Sigmoid colon (tissue), 7 donors: ENCODE results near the gene SAMD4A. TPM values are rescaled to one million over a fixed set of nuclear protein-coding genes. Genes with fewer than 3 reads are reported as not detected.

Source experiments
- DNase-seq: peaks from one replicate; pipeline ENCODE4 v3.0.0-alpha.2; 2019
- H3K27ac ChIP-seq, 4 donors: fragments of 200-600 bp; sonication (generic); one replicate each; pipeline ENCODE4 v1.5.1; 2016 to 2019; ENCODE audit warnings: mild to moderate bottlenecking in 1 of 4
- H3K27me3 ChIP-seq, 3 donors: fragments of 200-600 bp; sonication (generic); one replicate each; pipeline ENCODE4 v1.5.1; 2019; ENCODE audit warnings: mild to moderate bottlenecking in 1 of 3
- H3K36me3 ChIP-seq, 4 donors: fragments of 200-600 bp; sonication (generic); one replicate each; pipeline ENCODE4 v1.5.1; 2016 to 2019
- H3K4me1 ChIP-seq, 4 donors: fragments of 200-600 bp; sonication (generic); one replicate each; pipeline ENCODE4 v1.5.1; 2017 to 2019
- H3K4me3 ChIP-seq, 4 donors: fragments of 200-600 bp; sonication (generic); one replicate each; pipeline ENCODE4 v1.5.1; 2017 to 2019; ENCODE audit warnings: mild to moderate bottlenecking in 2 of 4, moderate library complexity in 1 of 4
- H3K9me3 ChIP-seq, 4 donors: fragments of 200-600 bp in 3 of 4; sonication (generic) in 3 of 4; one replicate each; pipeline versions ENCODE4 v1.5.1 to v1.6.1; 2013 to 2019
- CTCF ChIP-seq, 4 experiments: fragments of 450-650 bp in 3 of 4; fragments of 200-600 bp in 1 of 4; IDR thresholded peaks; one replicate each; pipeline ENCODE4 v1.5.1; 2016 to 2019; ENCODE audit warnings: antibody characterized with exemption in 4 of 4, mild to moderate bottlenecking in 3 of 4, moderate library complexity in 2 of 4
- EP300 ChIP-seq, 4 donors: sonication (generic); formaldehyde crosslinking; IDR thresholded peaks; one replicate each; pipeline ENCODE4 v1.6.1; 2017; ENCODE audit warnings: antibody characterized with exemption in 4 of 4
- POLR2A ChIP-seq, 2 donors: fragments of 450-650 bp; IDR thresholded peaks; one replicate each; pipeline ENCODE4 v1.6.1; 2016; ENCODE audit warnings: antibody characterized with exemption in 2 of 2, mild to moderate bottlenecking in 2 of 2, moderate library complexity in 2 of 2
- POLR2AphosphoS5 ChIP-seq, 4 donors: sonication (generic); formaldehyde crosslinking; IDR thresholded peaks; one replicate each; pipeline ENCODE4 v1.6.1; 2017; ENCODE audit warnings: antibody characterized with exemption in 4 of 4
- WGBS, 2 donors: extraction: QIAGEN DNeasy Blood & Tissue Kit; methylation state at CpG; one replicate each; pipeline ENCODE4 v1.1.7; 2013; 5-methylcytosine and 5-hydroxymethylcytosine counted together
- intact Hi-C: fragments of 100-400 bp; cut with DNase I; formaldehyde crosslinking; loops from one replicate; pipeline ENCODE4 v1.15.1; 2023
- polyA plus RNA-seq, 3 donors: library from polyadenylated mRNA; stranded (reverse); fragments of 200-250 nt; gene quantifications; one replicate each; pipeline ENCODE4 v1.2.3, GENCODE V29; 2013
- total RNA-seq, 4 donors: library from RNA; depleted of rRNA; stranded (reverse); fragments of >200 nt; gene quantifications; one replicate each; pipeline ENCODE4 v1.1.0, GENCODE V29; 2016
- donor health status: healthy with polysubstance abuse.
- donor health status: Bipolar disorder and iron deficiency.
- donor health status: healthy.

Gene SAMD4A
- total and polyA plus RNA-seq, 7 donors, result 4.2 to 135 (median 79.8) TPM

GRCh38 chr14:54785778-54786770 is 219.1 kb downstream of the SAMD4A start:
- 89 to 94% methylated on average over 5 of the region's 5 CpGs for whole genome bisulfite sequencing, 2 donors
- TF ChIP-seq POLR2A (IDR thresholded peaks at IDR 0.05) (no peak), POLR2AphosphoS5 (IDR thresholded peaks at IDR 0.05) (no peak), EP300 (IDR thresholded peaks at IDR 0.05) (no peak), CTCF (IDR thresholded peaks at IDR 0.05) (no peak)
- H3K4me1 ChIP-seq, result peaks cover 0 to 16% (median 8%) of the 10 kb centered on the region in 4 donors
- H3K36me3 ChIP-seq, result peaks cover 5 to 96% (median 48%) of the 10 kb centered on the region in 4 donors
- no peaks in the 10 kb centered on the region for H3K27me3 ChIP-seq
- H3K9me3 ChIP-seq, result no peaks in the 10 kb centered on the region
- no peak overlapping the region for H3K4me3 ChIP-seq
- no peak for DNase-seq
- H3K27ac ChIP-seq, result no peak overlapping the region
- intact Hi-C loops, result no loop called here

GRCh38 chr14:54786838-54787237 is 219.9 kb downstream of the SAMD4A start:
- Histone ChIP-seq H3K4me1 (peaks cover 0 to 16% (median 8%) of the 10 kb centered on the region in 4 donors), H3K9me3 (no peaks in the 10 kb centered on the region), H3K27ac (no peak overlapping the region), H3K27me3 (no peaks in the 10 kb centered on the region), H3K36me3 (peaks cover 5 to 93% (median 44%) of the 10 kb centered on the region in 4 donors), H3K4me3 (no peak overlapping the region)
- no peak for DNase-seq
- WGBS, 2 donors, result 62 to 69% methylated on average over 3 of the region's 3 CpGs
- intact Hi-C loops, result no loop called here
- TF ChIP-seq POLR2A (IDR thresholded peaks at IDR 0.05) (no peak), POLR2AphosphoS5 (IDR thresholded peaks at IDR 0.05) (no peak), CTCF (IDR thresholded peaks at IDR 0.05) (no peak), EP300 (IDR thresholded peaks at IDR 0.05) (no peak)

GRCh38 chr14:54787261-54787660 is 220.3 kb downstream of the SAMD4A start:
- WGBS, 2 donors, result 25 to 60% methylated on average over 1 of the region's 1 CpG
- Histone ChIP-seq H3K4me3 (no peak overlapping the region), H3K9me3 (no peaks in the 10 kb centered on the region), H3K27me3 (no peaks in the 10 kb centered on the region), H3K4me1 (peaks cover 0 to 16% (median 8%) of the 10 kb centered on the region in 4 donors), H3K27ac (no peak overlapping the region), H3K36me3 (peaks cover 5 to 93% (median 43%) of the 10 kb centered on the region in 4 donors)
- intact Hi-C loops, result no loop called here
- DNase-seq, result no peak
- TF ChIP-seq POLR2AphosphoS5 (IDR thresholded peaks at IDR 0.05), result no peak
- TF ChIP-seq POLR2A (IDR thresholded peaks at IDR 0.05), result no peak
- TF ChIP-seq EP300 (IDR thresholded peaks at IDR 0.05), result no peak
- no peak for TF ChIP-seq CTCF (IDR thresholded peaks at IDR 0.05)

- H3K4me3 ChIP-seq, result no peak overlapping the region
- intact Hi-C loops, result no loop called here
- H3K9me3 ChIP-seq, result no peaks in the 10 kb centered on the region
- TF ChIP-seq CTCF (IDR thresholded peaks at IDR 0.05) (no peak), EP300 (IDR thresholded peaks at IDR 0.05) (no peak), POLR2A (IDR thresholded peaks at IDR 0.05) (no peak), POLR2AphosphoS5 (IDR thresholded peaks at IDR 0.05) (no peak)
- H3K27me3 ChIP-seq, result no peaks in the 10 kb centered on the region
- 90 to 92% methylated on average over 17 of the region's 17 CpGs for WGBS, 2 donors
- H3K36me3 ChIP-seq, result peaks cover 5 to 88% (median 43%) of the 10 kb centered on the region in 4 donors
- no peak overlapping the region for H3K27ac ChIP-seq
- no peak for DNase-seq
- H3K4me1 ChIP-seq, result peaks cover 0 to 15% (median 6%) of the 10 kb centered on the region in 4 donors
Observed at GRCh38 chr14:54788701-54789100, 221.8 kb downstream of the SAMD4A start.
